SK-N-SH treated with all-trans-retinoic acid at 6 μM for 48 hours (cell line): ENCODE data around the gene ZNF681.
"Not testable (repeated sequence)": the region's sequence is repeated elsewhere in the genome, so short reads cannot be mapped to it uniquely, and the experiment has no call there.

Experiments used
- ATAC-seq: fragments of 200-7000 bp; cut with Tn5 transposase; 3 replicates; pipeline ENCODE4 v1.9.1; 2020; ENCODE audit warnings: mild to moderate bottlenecking, moderate library complexity
- ARNTL ChIP-seq: fragments of 450-650 bp; formaldehyde crosslinking; IDR thresholded peaks from 2 replicates; pipeline ENCODE4 v1.5.0; 2020; ENCODE audit warnings: low read depth, mild to moderate bottlenecking, moderate library complexity, borderline replicate concordance
- CREB5 ChIP-seq: fragments of 250-450 bp; sonication (Bioruptor Pico); IDR thresholded peaks from 2 replicates; pipeline ENCODE4 v1.5.1; 2020; ENCODE audit warnings: low read depth, mild to moderate bottlenecking, moderate library complexity
- CSDC2 ChIP-seq: fragments of 250-450 bp; sonication (Bioruptor Pico); IDR thresholded peaks from 2 replicates; pipeline ENCODE4 v1.5.0; 2020; ENCODE audit warnings: mild to moderate bottlenecking, moderate library complexity
- CSRNP3 ChIP-seq: fragments of 250-450 bp; sonication (Bioruptor Pico); IDR thresholded peaks from 2 replicates; pipeline ENCODE4 v1.5.1; 2021; ENCODE audit warnings: mild to moderate bottlenecking, moderate library complexity
- ESRRG ChIP-seq: fragments of 250-450 bp; sonication (Bioruptor Pico); IDR thresholded peaks from 2 replicates; pipeline ENCODE4 v1.6.1; 2021; ENCODE audit warnings: mild to moderate bottlenecking
- GLIS3 ChIP-seq: fragments of 250-450 bp; sonication (Bioruptor Pico); IDR thresholded peaks from 2 replicates; pipeline ENCODE4 v1.5.0; 2020; ENCODE audit warnings: mild to moderate bottlenecking, moderate library complexity
- ISL1 ChIP-seq: fragments of 250-450 bp; sonication (Bioruptor Pico); IDR thresholded peaks from 2 replicates; pipeline ENCODE4 v2.1.2; 2022; ENCODE audit warnings: mild to moderate bottlenecking, moderate library complexity
- OSR1 ChIP-seq: fragments of 250-450 bp; sonication (Bioruptor Pico); IDR thresholded peaks from 2 replicates; pipeline ENCODE4 v1.8.0; 2022; ENCODE audit warnings: moderate library complexity, mild to moderate bottlenecking, inconsistent platforms
- PATZ1 ChIP-seq: fragments of 250-450 bp; sonication (Bioruptor Pico); IDR thresholded peaks from 2 replicates; pipeline ENCODE4 v1.8.0; 2020; ENCODE audit warnings: mild to moderate bottlenecking, moderate library complexity, borderline replicate concordance
- POU6F1 ChIP-seq: fragments of 250-450 bp; sonication (Bioruptor Pico); IDR thresholded peaks from 2 replicates; pipeline ENCODE4 v1.8.0; 2021; ENCODE audit warnings: low read depth, mild to moderate bottlenecking, moderate library complexity, borderline replicate concordance
- PPARA ChIP-seq: fragments of 250-450 bp; sonication (Bioruptor Pico); IDR thresholded peaks from 2 replicates; pipeline ENCODE4 v1.5.0; 2020; ENCODE audit warnings: mild to moderate bottlenecking, borderline replicate concordance
- RARB ChIP-seq: fragments of 250-450 bp; sonication (Bioruptor Pico); IDR thresholded peaks from 2 replicates; pipeline ENCODE4 v1.8.0; 2021; ENCODE audit warnings: mild to moderate bottlenecking, moderate library complexity
- SNAI2 ChIP-seq: fragments of 250-450 bp; sonication (Bioruptor Pico); IDR thresholded peaks from 2 replicates; pipeline ENCODE4 v1.5.0; 2020; ENCODE audit warnings: mild to moderate bottlenecking, moderate library complexity
- TOX ChIP-seq: fragments of 250-450 bp; sonication (Bioruptor Pico); IDR thresholded peaks from 2 replicates; pipeline ENCODE4 v1.8.0; 2021; ENCODE audit warnings: mild to moderate bottlenecking, moderate library complexity, borderline replicate concordance
- TSHZ2 ChIP-seq: fragments of 250-450 bp; sonication (Bioruptor Pico); IDR thresholded peaks from 2 replicates; pipeline ENCODE4 v1.5.0; 2020; ENCODE audit warnings: mild to moderate bottlenecking, moderate library complexity
- ZC3H10 ChIP-seq: fragments of 250-450 bp; sonication (Bioruptor Pico); IDR thresholded peaks from 2 replicates; pipeline ENCODE4 v1.5.1; 2021; ENCODE audit warnings: mild to moderate bottlenecking, moderate library complexity
- ZFP3 ChIP-seq: fragments of 250-450 bp; sonication (Bioruptor Pico); IDR thresholded peaks from 2 replicates; pipeline ENCODE4 v1.5.0; 2020; ENCODE audit warnings: mild to moderate bottlenecking, moderate library complexity
- ZFP30 ChIP-seq: fragments of 450-650 bp; formaldehyde crosslinking; IDR thresholded peaks from 2 replicates; pipeline ENCODE4 v1.5.0; 2022; ENCODE audit warnings: mild to moderate bottlenecking, moderate library complexity
- ZNF565 ChIP-seq: fragments of 450-650 bp; formaldehyde crosslinking; conservative IDR thresholded peaks from 2 replicates; pipeline ENCODE4 v1.5.0; 2020; ENCODE audit warnings: low read depth, mild to moderate bottlenecking, moderate library complexity
- ZNF8 ChIP-seq: fragments of 450-650 bp; formaldehyde crosslinking; IDR thresholded peaks from 2 replicates; pipeline ENCODE4 v1.5.0; 2020; ENCODE audit warnings: mild to moderate bottlenecking, moderate library complexity

Gene ZNF681

GRCh38 chr19:23762548-23762883 lies 3.8 kb upstream of the ZNF681 start:
- ATAC-seq, result no peak
- TF ChIP-seq ESRRG (CRISPR knock-in tag), result no peak
- TF ChIP-seq CSRNP3 (CRISPR knock-in tag), result no peak
- no peak for TF ChIP-seq CSDC2 (CRISPR knock-in tag)
- no peak for TF ChIP-seq ISL1 (CRISPR knock-in tag)
- no peak for TF ChIP-seq POU6F1 (CRISPR knock-in tag)
- no peak for TF ChIP-seq PPARA (CRISPR knock-in tag)
- TF ChIP-seq ZFP3 (CRISPR knock-in tag), result no peak
- TF ChIP-seq GLIS3 (CRISPR knock-in tag), result no peak
- no peak for TF ChIP-seq OSR1 (CRISPR knock-in tag)
- TF ChIP-seq RARB (CRISPR knock-in tag), result no peak
- no peak for TF ChIP-seq ZNF565
- TF ChIP-seq TSHZ2 (CRISPR knock-in tag), result no peak
- no peak for TF ChIP-seq TOX (CRISPR knock-in tag)
- TF ChIP-seq PATZ1, result no peak
- TF ChIP-seq ZFP30, result no peak
- TF ChIP-seq ZNF8, result no peak
- TF ChIP-seq, all 23 proteins: peak for 0

- ATAC-seq, result not testable (repeated sequence)
These were observed 1.6 kb upstream of the ZNF681 start for GRCh38 chr19:23760326-23760725.

GRCh38 chr19:23743633-23744232 lies 15.0 kb downstream of the ZNF681 start:
- ATAC-seq, result not testable (repeated sequence)

- ATAC-seq, result not testable (repeated sequence)
These were observed 27.8 kb downstream of the ZNF681 start for GRCh38 chr19:23730729-23731465.

GRCh38 chr19:23724161-23724560 lies 34.5 kb downstream of the ZNF681 start:
- not testable (repeated sequence) for ATAC-seq

GRCh38 chr19:23718802-23719201 lies 39.9 kb downstream of the ZNF681 start:
- no peak for ATAC-seq
- TF ChIP-seq ZNF8 (no peak), GLIS3 (CRISPR knock-in tag) (no peak), ESRRG (CRISPR knock-in tag) (no peak), ISL1 (CRISPR knock-in tag) (no peak), TOX (CRISPR knock-in tag) (no peak), SNAI2 (CRISPR knock-in tag) (no peak), PATZ1 (no peak), CREB5 (no peak), ARNTL (CRISPR knock-in tag) (no peak), ZC3H10 (CRISPR knock-in tag) (no peak)
